Jurkat, Clone E6-1 (cell line): Measurements from ENCODE around the gene FXR2. TPM values are rescaled to one million over a fixed set of nuclear protein-coding genes. Genes with fewer than 3 reads are reported as not detected.
A peak's percentile ranks its signal among the peaks of the same experiment; 100 is the strongest.
"Not testable (repeated sequence)": the region's sequence is repeated elsewhere in the genome, so short reads cannot be mapped to it uniquely, and the experiment has no call there.

ENCODE experiments used
- DNase-seq: peaks from one replicate; pipeline ENCODE4 v3.0.0-alpha.2; 2011; ENCODE audit warnings: low read depth, low spot score
- H3K4me3 ChIP-seq: 2 replicates; pipeline ENCODE4 v1.5.1; 2011; ENCODE audit warnings: mild to moderate bottlenecking, low read length, control low read depth, moderate library complexity
- polyA plus RNA-seq: library from polyadenylated mRNA; unstranded; fragments of >200 nt; gene quantifications from one replicate; pipeline ENCODE4 v1.2.1, GENCODE V29; 2012; ENCODE audit warnings: missing spikeins; ENCODE audit not compliant: insufficient read length, insufficient read depth

Gene FXR2
- polyA plus RNA-seq, result 13.0 TPM

GRCh38 chr17:7614425-7615264 is at the start of gene FXR2:
TSS of gene FXR2 (minus strand) at chr17:7614897. CDS start at chr17:7614532, 365 bp downstream.
- DNase-seq, result peak; percentile 99
- H3K4me3 ChIP-seq, result peak within 1 kb of the TSS; percentile 90

- DNase-seq, result no peak
These were observed 42.4 kb upstream of the FXR2 start for GRCh38 chr17:7656958-7657609.

GRCh38 chr17:7655541-7655840 is 40.8 kb upstream of the FXR2 start:
- no peak overlapping the region for H3K4me3 ChIP-seq
- no peak for DNase-seq

More at GRCh38 chr17:7656958-7657609, 42.4 kb upstream of the FXR2 start:
- H3K4me3 ChIP-seq, result no peak overlapping the region

GRCh38 chr17:7654832-7655540 is 40.3 kb upstream of the FXR2 start:
- H3K4me3 ChIP-seq, result no peak overlapping the region
- DNase-seq, result no peak

GRCh38 chr17:7652388-7653356 is 38.0 kb upstream of the FXR2 start:
- no peak for DNase-seq
- H3K4me3 ChIP-seq, result no peak overlapping the region

GRCh38 chr17:7651665-7652387 is 37.1 kb upstream of the FXR2 start:
- no peak overlapping the region for H3K4me3 ChIP-seq
- DNase-seq, result no peak

GRCh38 chr17:7651097-7651664 is 36.5 kb upstream of the FXR2 start:
- no peak for DNase-seq
- H3K4me3 ChIP-seq, result peak overlapping the region; percentile 22; the same call in 1 of the 2 replicates

- H3K4me3 ChIP-seq, result peak within 1 kb of the TSS; percentile 22; the same call in 1 of the 2 replicates
- peak; percentile 66 for DNase-seq
These were observed 35.9 kb upstream of the FXR2 start, which contains the start of gene ATP1B2 for GRCh38 chr17:7650509-7651096. TSS of gene ATP1B2 (plus strand) at chr17:7650926. CDS start at chr17:7651519, 593 bp downstream.

- H3K4me3 ChIP-seq, result no peak overlapping the region
- no peak for DNase-seq
These were observed 32.3 kb upstream of the FXR2 start for GRCh38 chr17:7647018-7647417.

- no peak overlapping the region for H3K4me3 ChIP-seq
- DNase-seq, result no peak
These were observed 31.8 kb upstream of the FXR2 start for GRCh38 chr17:7646457-7646856.

GRCh38 chr17:7644775-7645174 is 30.1 kb upstream of the FXR2 start:
- H3K4me3 ChIP-seq, result no peak overlapping the region
- DNase-seq, result no peak

GRCh38 chr17:7641635-7642034 is 26.9 kb upstream of the FXR2 start:
- not testable (repeated sequence) for DNase-seq, H3K4me3 ChIP-seq

GRCh38 chr17:7640783-7641182 is 26.1 kb upstream of the FXR2 start:
- DNase-seq, result no peak
- H3K4me3 ChIP-seq, result no peak overlapping the region

GRCh38 chr17:7636163-7636562 is 21.5 kb upstream of the FXR2 start:
- DNase-seq, result no peak
- H3K4me3 ChIP-seq, result no peak overlapping the region

GRCh38 chr17:7634384-7634783 is 19.7 kb upstream of the FXR2 start:
- no peak for DNase-seq
- H3K4me3 ChIP-seq, result no peak overlapping the region

- no peak overlapping the region for H3K4me3 ChIP-seq
- DNase-seq, result no peak
These were observed 18.4 kb upstream of the FXR2 start for GRCh38 chr17:7633093-7633492.

- no peak overlapping the region for H3K4me3 ChIP-seq
- peak; percentile 26 for DNase-seq
These were observed 17.8 kb upstream of the FXR2 start for GRCh38 chr17:7632492-7632894.
